Lung (tissue), 12 donors: ENCODE measurements around the gene IFT172. TPM values are rescaled to one million over a fixed set of nuclear protein-coding genes. Genes with fewer than 3 reads are reported as not detected.

Experiments
- ATAC-seq: fragments of 200-7000 bp; cut with Tn5 transposase; one replicate; pipeline ENCODE4 v1.9.1; 2020; ENCODE audit warnings: moderate number of reproducible peaks; ENCODE audit not compliant: insufficient read depth, low FRiP score
- DNase-seq, 3 donors: peaks; one replicate each; pipeline ENCODE4 v3.0.0-alpha.2; 2013 to 2017
- H3K27ac ChIP-seq, 2 donors: one replicate each; pipeline ENCODE4 v1.5.1; 2013; ENCODE audit warnings: mild to moderate bottlenecking in 2 of 2, moderate library complexity in 2 of 2, control low read depth in 1 of 2, inconsistent platforms in 1 of 2, low read depth in 1 of 2, low read length in 1 of 2
- H3K27me3 ChIP-seq, 3 donors: one replicate each; pipeline ENCODE4 v1.5.1; 2013; ENCODE audit warnings: low read length in 2 of 3; ENCODE audit not compliant: control insufficient read depth in 3 of 3, insufficient read depth in 3 of 3
- H3K36me3 ChIP-seq, 4 donors: one replicate each; pipeline ENCODE4 v1.5.1; 2013; ENCODE audit warnings: low read length in 4 of 4, mild to moderate bottlenecking in 1 of 4, moderate library complexity in 1 of 4; ENCODE audit not compliant: control insufficient read depth in 4 of 4, insufficient read depth in 4 of 4
- H3K4me1 ChIP-seq, 5 donors: one replicate each; pipeline ENCODE4 v1.5.1; 2013; ENCODE audit warnings: low read length in 5 of 5, mild to moderate bottlenecking in 2 of 5, moderate library complexity in 1 of 5; ENCODE audit not compliant: control insufficient read depth in 5 of 5, insufficient read depth in 5 of 5
- H3K4me3 ChIP-seq: one replicate; pipeline ENCODE4 v1.5.1; 2013; ENCODE audit warnings: mild to moderate bottlenecking, control low read depth, moderate library complexity
- H3K9ac ChIP-seq, 2 donors: one replicate each; pipeline ENCODE4 v1.5.1; 2013; ENCODE audit warnings: low read length in 2 of 2, control low read depth in 1 of 2; ENCODE audit not compliant: insufficient read depth in 1 of 2
- H3K9me3 ChIP-seq, 4 donors: one replicate each; pipeline ENCODE4 v1.5.1; 2013; ENCODE audit warnings: low read length in 3 of 4, mild to moderate bottlenecking in 1 of 4, moderate library complexity in 1 of 4; ENCODE audit not compliant: control insufficient read depth in 4 of 4, insufficient read depth in 3 of 4
- CTCF ChIP-seq: IDR thresholded peaks from 2 replicates; pipeline ENCODE4 v1.5.1; 2012; ENCODE audit warnings: mild to moderate bottlenecking; ENCODE audit errors: control extremely low read depth, extremely low read depth
- WGBS, 2 donors: extraction: QIAGEN DNeasy Blood & Tissue Kit; methylation state at CpG; one replicate each; pipeline ENCODE4 v1.1.7; 2013; 5-methylcytosine and 5-hydroxymethylcytosine counted together
- polyA plus RNA-seq, 2 donors: library from polyadenylated mRNA; stranded (reverse); fragments of 200-250 nt; gene quantifications; one replicate each; pipeline ENCODE4 v1.2.1, GENCODE V29; 2013
- total RNA-seq, 2 donors: library from RNA; depleted of rRNA in 1 of 2; stranded (reverse); fragments of >200 nt in 1 of 2; gene quantifications; one replicate each; pipeline ENCODE4 v1.2.1, GENCODE V29; 2014 to 2021
- donor health status: control.
- donor health status: control.
- donor health status: Bipolar disorder and iron deficiency.
- donor health status: healthy.
- donor health status: DM: yes; HTN: yes; CAD: no.

The IFT172 gene
- total and polyA plus RNA-seq, 4 donors: 17.8 to 52.2 (median 35.6) TPM

DNA sequence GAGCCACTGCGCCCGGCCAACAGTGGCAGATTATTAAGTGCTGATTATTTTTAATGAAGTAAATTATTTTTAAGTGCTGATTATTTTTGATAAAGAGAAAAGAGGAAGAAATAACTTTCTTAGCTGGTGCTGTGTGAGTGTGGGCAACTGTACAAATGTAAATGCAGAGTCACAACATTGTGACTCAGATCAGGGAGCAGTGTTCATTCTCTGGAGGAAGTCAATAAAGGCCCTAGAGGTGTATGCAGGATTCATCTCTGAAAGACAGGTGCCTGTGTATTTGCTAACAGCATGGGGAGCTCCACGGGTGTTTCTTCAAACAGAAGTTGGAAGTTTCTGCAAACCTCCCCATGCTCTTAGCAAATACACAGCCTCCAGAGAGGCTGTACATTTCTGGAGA, 41.2 kb downstream of the IFT172 start:
- no peak overlapping the region for H3K27ac ChIP-seq
- H3K4me1 ChIP-seq: no peaks in the 10 kb centered on the region
- H3K4me3 ChIP-seq: no peak overlapping the region
- peaks cover 5 to 38% (median 29%) of the 10 kb centered on the region in 4 donors for H3K36me3 ChIP-seq
- no peak for TF ChIP-seq CTCF
- no peaks in the 10 kb centered on the region for H3K9me3 ChIP-seq
- WGBS, 2 donors: 72 to 90% methylated on average over 3 of the region's 3 CpGs
- H3K27me3 ChIP-seq: no peaks in the 10 kb centered on the region
- ATAC-seq (no peak), DNase-seq (no peak)
- H3K9ac ChIP-seq: no peak overlapping the region

- DNase-seq: no peak
- Histone ChIP-seq H3K9ac (no peak overlapping the region), H3K27ac (peak overlapping the region in 1 of 2 donors; percentile 78), H3K4me1 (no peaks in the 10 kb centered on the region), H3K4me3 (no peak overlapping the region), H3K27me3 (no peaks in the 10 kb centered on the region), H3K36me3 (peaks cover 12 to 33% (median 29%) of the 10 kb centered on the region in 4 donors), H3K9me3 (no peaks in the 10 kb centered on the region)
- WGBS, 2 donors: 66 to 89% methylated on average over 3 of the region's 3 CpGs
- TF ChIP-seq CTCF: no peak
- ATAC-seq: peak; percentile 45
Measured at GRCh38 chr2:27446057-27446456, 43.5 kb downstream of the IFT172 start.

DNA sequence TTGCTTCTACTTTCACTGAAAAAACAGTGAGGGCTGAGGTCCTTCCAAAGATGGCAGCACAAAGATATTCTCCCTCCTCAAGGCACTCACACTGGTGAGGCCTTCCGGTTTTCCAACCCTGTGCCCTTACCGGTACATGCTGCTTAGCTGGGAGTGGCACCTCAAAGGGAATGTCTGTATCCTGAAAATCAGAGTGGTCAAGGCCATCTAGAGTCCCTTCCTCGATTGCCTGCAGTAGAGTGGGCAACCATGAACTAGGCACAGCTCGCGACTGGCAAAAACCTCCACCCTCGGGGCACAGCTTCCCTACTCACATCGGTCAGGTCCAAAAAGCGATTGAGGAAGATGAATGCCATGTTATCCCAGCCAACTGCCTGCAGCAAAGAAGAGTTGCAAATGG, 43.9 kb downstream of the IFT172 start:
- Histone ChIP-seq H3K9me3 (no peaks in the 10 kb centered on the region), H3K27me3 (no peaks in the 10 kb centered on the region), H3K9ac (no peak overlapping the region), H3K4me1 (no peaks in the 10 kb centered on the region), H3K36me3 (peaks cover 13 to 38% (median 32%) of the 10 kb centered on the region in 4 donors), H3K4me3 (no peak overlapping the region), H3K27ac (peak overlapping the region in 1 of 2 donors; percentile 78)
- ATAC-seq (no peak), DNase-seq (no peak)
- no peak for TF ChIP-seq CTCF
- 93% methylated on average over 8 of the region's 8 CpGs for WGBS, 2 donors

DNA sequence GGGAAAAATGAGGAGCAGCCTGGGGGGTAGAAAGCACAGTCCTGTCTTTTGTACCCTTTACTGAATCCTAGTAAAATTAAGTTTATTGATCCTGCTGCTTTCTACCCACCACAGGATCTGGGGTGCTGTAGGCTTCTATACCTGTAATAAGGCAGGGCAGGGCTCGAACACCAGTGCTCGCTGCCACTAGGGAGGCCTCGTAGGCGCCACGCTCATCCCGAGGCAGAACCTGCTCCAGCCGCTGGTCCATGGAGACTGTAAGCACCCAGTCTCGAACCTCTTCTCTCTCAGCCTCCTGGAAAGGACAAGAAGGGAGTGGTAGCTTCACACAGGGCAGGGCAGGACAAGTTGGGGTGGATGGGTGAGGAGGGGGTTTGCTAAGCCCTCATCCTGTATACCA, 44.4 kb downstream of the IFT172 start:
- Histone ChIP-seq H3K36me3 (peaks cover 15 to 42% (median 37%) of the 10 kb centered on the region in 4 donors), H3K27me3 (no peaks in the 10 kb centered on the region), H3K9me3 (no peaks in the 10 kb centered on the region), H3K9ac (no peak overlapping the region), H3K27ac (peak overlapping the region in 1 of 2 donors; percentile 78), H3K4me1 (no peaks in the 10 kb centered on the region), H3K4me3 (no peak overlapping the region)
- no peak for DNase-seq
- TF ChIP-seq CTCF: no peak
- no peak for ATAC-seq
- WGBS, 2 donors: 95 to 96% methylated on average over 8 of the region's 8 CpGs
